NCI-H526 (cell line): ENCODE results near the gene ZNF587.
"Not testable (repeated sequence)": the region's sequence is repeated elsewhere in the genome, so short reads cannot be mapped to it uniquely, and the experiment has no call there.

ENCODE experiments used
- DNase-seq, 2 experiments: peaks; one replicate each; lab custom pipeline; 2025; lab: John Stamatoyannopoulos, UW

ZNF587 gene

GRCh38 chr19:57823155-57823554 lies 26.5 kb upstream of the ZNF587 start:
- DNase-seq = not testable (repeated sequence)

GRCh38 chr19:57823608-57824007 lies 26.1 kb upstream of the ZNF587 start:
- not testable (repeated sequence) for DNase-seq

GRCh38 chr19:57825511-57825910 lies 24.1 kb upstream of the ZNF587 start:
- no peak for DNase-seq

- DNase-seq = no peak
These were observed 20.3 kb upstream of the ZNF587 start for GRCh38 chr19:57829316-57829715.

GRCh38 chr19:57830071-57830602 lies 19.5 kb upstream of the ZNF587 start, which contains the start of gene ZNF587B:
Gene ZNF587B, plus strand, starts transcription at chr19:57830299. Its CDS starts 230 bp downstream, at chr19:57830529.
- DNase-seq = peak; percentile 12 to 50

GRCh38 chr19:57836991-57837390 lies 12.7 kb upstream of the ZNF587 start:
- DNase-seq = not testable (repeated sequence)

- not testable (repeated sequence) for DNase-seq
These were observed 11.0 kb upstream of the ZNF587 start for GRCh38 chr19:57838622-57839191.

- no peak for DNase-seq
These were observed 8.4 kb upstream of the ZNF587 start for GRCh38 chr19:57841122-57841763.

- not testable (repeated sequence) for DNase-seq
These were observed 2.5 kb upstream of the ZNF587 start for GRCh38 chr19:57847164-57847563.

GRCh38 chr19:57849162-57849665 lies 445 bp upstream of the ZNF587 start:
- DNase-seq = not testable (repeated sequence)

- DNase-seq = peak; percentile 14
These were observed 926 bp downstream of the ZNF587 start for GRCh38 chr19:57850553-57851017.

GRCh38 chr19:57851812-57852603 lies 2.3 kb downstream of the ZNF587 start:
- peak in 1 of 2 experiments; percentile 1 for DNase-seq

- DNase-seq = not testable (repeated sequence)
These were observed 4.5 kb downstream of the ZNF587 start for GRCh38 chr19:57854117-57854516.

- not testable (repeated sequence) for DNase-seq
These were observed 12.7 kb downstream of the ZNF587 start for GRCh38 chr19:57862351-57862750.

- no peak for DNase-seq
These were observed 18.3 kb downstream of the ZNF587 start for GRCh38 chr19:57867868-57868492.

GRCh38 chr19:57869655-57870054 lies 20.0 kb downstream of the ZNF587 start:
- DNase-seq = not testable (repeated sequence)

- no peak for DNase-seq
These were observed 20.6 kb downstream of the ZNF587 start for GRCh38 chr19:57870225-57870624.

- no peak for DNase-seq
These were observed 22.8 kb downstream of the ZNF587 start for GRCh38 chr19:57872450-57872849.

- DNase-seq = not testable (repeated sequence)
These were observed 24.5 kb downstream of the ZNF587 start for GRCh38 chr19:57873883-57874799.

- no peak for DNase-seq
These were observed 36.4 kb downstream of the ZNF587 start for GRCh38 chr19:57886046-57886445.
